Mucosa of stomach (tissue), 1 donor: ENCODE data around the gene MPL.

Experiments used
- H3K27me3 ChIP-seq: one replicate; pipeline ENCODE4 v1.7.0; 2013; ENCODE audit warnings: mild to moderate bottlenecking, low read length; ENCODE audit not compliant: control insufficient read depth, insufficient read depth
- H3K36me3 ChIP-seq: one replicate; pipeline ENCODE4 v1.7.0; 2013; ENCODE audit warnings: low read length; ENCODE audit not compliant: control insufficient read depth, insufficient read depth
- H3K4me1 ChIP-seq: one replicate; pipeline ENCODE4 v1.7.0; 2013; ENCODE audit warnings: mild to moderate bottlenecking, low read length; ENCODE audit not compliant: control insufficient read depth, insufficient read depth
- H3K4me3 ChIP-seq: one replicate; pipeline ENCODE4 v1.7.0; 2013; ENCODE audit warnings: low read length
- H3K9ac ChIP-seq: one replicate; pipeline ENCODE4 v1.7.0; 2013; ENCODE audit warnings: mild to moderate bottlenecking, low read length, moderate library complexity
- H3K9me3 ChIP-seq: one replicate; pipeline ENCODE4 v1.7.0; 2013; ENCODE audit warnings: mild to moderate bottlenecking, low read length, moderate library complexity; ENCODE audit not compliant: control insufficient read depth
- donor health status: Pancreatic carcinoma.

The MPL gene

GRCh38 chr1:43318831-43319230 is 18.8 kb upstream of the MPL start:
- Histone ChIP-seq H3K9me3 (no peaks in the 10 kb centered on the region), H3K27me3 (no peaks in the 10 kb centered on the region), H3K4me1 (peaks cover 5% of the 10 kb centered on the region), H3K4me3 (no peak overlapping the region), H3K36me3 (no peaks in the 10 kb centered on the region), H3K9ac (no peak overlapping the region)

GRCh38 chr1:43319288-43319687 is 18.3 kb upstream of the MPL start:
- H3K36me3 ChIP-seq: no peaks in the 10 kb centered on the region
- H3K4me1 ChIP-seq: peaks cover under 1% of the 10 kb centered on the region
- H3K4me3 ChIP-seq: no peak overlapping the region
- H3K9me3 ChIP-seq: no peaks in the 10 kb centered on the region
- no peak overlapping the region for H3K9ac ChIP-seq
- H3K27me3 ChIP-seq: no peaks in the 10 kb centered on the region

GRCh38 chr1:43319766-43320165 is 17.9 kb upstream of the MPL start:
- Histone ChIP-seq H3K4me3 (no peak overlapping the region), H3K9me3 (no peaks in the 10 kb centered on the region), H3K9ac (no peak overlapping the region), H3K4me1 (no peaks in the 10 kb centered on the region), H3K27me3 (no peaks in the 10 kb centered on the region), H3K36me3 (no peaks in the 10 kb centered on the region)

GRCh38 chr1:43321331-43321891 is 16.2 kb upstream of the MPL start:
- no peaks in the 10 kb centered on the region for H3K9me3 ChIP-seq
- H3K27me3 ChIP-seq: no peaks in the 10 kb centered on the region
- no peaks in the 10 kb centered on the region for H3K36me3 ChIP-seq
- no peaks in the 10 kb centered on the region for H3K4me1 ChIP-seq
- H3K4me3 ChIP-seq: no peak overlapping the region
- H3K9ac ChIP-seq: no peak overlapping the region

- H3K9me3 ChIP-seq: no peaks in the 10 kb centered on the region
- H3K36me3 ChIP-seq: no peaks in the 10 kb centered on the region
- H3K9ac ChIP-seq: no peak overlapping the region
- H3K4me1 ChIP-seq: no peaks in the 10 kb centered on the region
- H3K4me3 ChIP-seq: no peak overlapping the region
- H3K27me3 ChIP-seq: no peaks in the 10 kb centered on the region
Observed at GRCh38 chr1:43322506-43322905, 15.1 kb upstream of the MPL start.

GRCh38 chr1:43324810-43325209 is 12.8 kb upstream of the MPL start:
- Histone ChIP-seq H3K36me3 (no peaks in the 10 kb centered on the region), H3K27me3 (no peaks in the 10 kb centered on the region), H3K4me1 (peaks cover 9% of the 10 kb centered on the region), H3K4me3 (no peak overlapping the region), H3K9ac (no peak overlapping the region), H3K9me3 (no peaks in the 10 kb centered on the region)

- Histone ChIP-seq H3K4me3 (no peak overlapping the region), H3K4me1 (peaks cover 15% of the 10 kb centered on the region), H3K36me3 (no peaks in the 10 kb centered on the region), H3K9me3 (no peaks in the 10 kb centered on the region), H3K9ac (no peak overlapping the region), H3K27me3 (no peaks in the 10 kb centered on the region)
Observed at GRCh38 chr1:43325381-43325780, 12.2 kb upstream of the MPL start.

- Histone ChIP-seq H3K9me3 (no peaks in the 10 kb centered on the region), H3K9ac (no peak overlapping the region), H3K27me3 (no peaks in the 10 kb centered on the region), H3K36me3 (no peaks in the 10 kb centered on the region), H3K4me3 (no peak overlapping the region), H3K4me1 (peaks cover 21% of the 10 kb centered on the region)
Observed at GRCh38 chr1:43327549-43328292, 9.9 kb upstream of the MPL start.

GRCh38 chr1:43329995-43330751 is 7.4 kb upstream of the MPL start:
- H3K9ac ChIP-seq: no peak overlapping the region
- H3K9me3 ChIP-seq: no peaks in the 10 kb centered on the region

GRCh38 chr1:43331688-43332087 is 5.9 kb upstream of the MPL start:
- H3K9me3 ChIP-seq: no peaks in the 10 kb centered on the region
- H3K4me1 ChIP-seq: peaks cover 21% of the 10 kb centered on the region
- no peak overlapping the region for H3K9ac ChIP-seq
- no peak overlapping the region for H3K4me3 ChIP-seq
- no peaks in the 10 kb centered on the region for H3K36me3 ChIP-seq
- no peaks in the 10 kb centered on the region for H3K27me3 ChIP-seq

More at GRCh38 chr1:43329995-43330751, 7.4 kb upstream of the MPL start:
- Histone ChIP-seq H3K4me1 (peaks cover 21% of the 10 kb centered on the region), H3K4me3 (no peak overlapping the region), H3K27me3 (no peaks in the 10 kb centered on the region), H3K36me3 (no peaks in the 10 kb centered on the region)

GRCh38 chr1:43334453-43335205 is 3.0 kb upstream of the MPL start:
- no peak overlapping the region for H3K4me3 ChIP-seq
- H3K9ac ChIP-seq: no peak overlapping the region
- H3K9me3 ChIP-seq: no peaks in the 10 kb centered on the region
- no peaks in the 10 kb centered on the region for H3K36me3 ChIP-seq
- no peaks in the 10 kb centered on the region for H3K27me3 ChIP-seq
- H3K4me1 ChIP-seq: peaks cover 13% of the 10 kb centered on the region

GRCh38 chr1:43338001-43338400 is 383 bp downstream of the MPL start:
- Histone ChIP-seq H3K27me3 (no peaks in the 10 kb centered on the region), H3K36me3 (no peaks in the 10 kb centered on the region), H3K4me1 (no peaks in the 10 kb centered on the region), H3K9me3 (no peaks in the 10 kb centered on the region), H3K9ac (no peak overlapping the region), H3K4me3 (no peak overlapping the region)
